Neural progenitor cell (in vitro differentiated cells): Measurements from ENCODE around the gene IYD.

Source experiments
- EZH2 ChIP-seq: fragments of 200-600 bp; sonication (generic); IDR thresholded peaks from 2 replicates; pipeline ENCODE4 v1.6.1; 2017; ENCODE audit warnings: antibody characterized with exemption, mild to moderate bottlenecking, moderate library complexity
- EZH2phosphoT487 ChIP-seq: fragments of 200-600 bp; sonication (generic); IDR thresholded peaks from 2 replicates; pipeline ENCODE4 v1.6.1; 2017; ENCODE audit warnings: antibody characterized with exemption
- TF ChIP-seq, protein P1 (sequence below): fragments of 200-600 bp; sonication (generic); IDR thresholded peaks from 2 replicates; pipeline ENCODE4 v1.5.1; 2017; ENCODE audit warnings: antibody characterized with exemption, mild to moderate bottlenecking

DNA sequence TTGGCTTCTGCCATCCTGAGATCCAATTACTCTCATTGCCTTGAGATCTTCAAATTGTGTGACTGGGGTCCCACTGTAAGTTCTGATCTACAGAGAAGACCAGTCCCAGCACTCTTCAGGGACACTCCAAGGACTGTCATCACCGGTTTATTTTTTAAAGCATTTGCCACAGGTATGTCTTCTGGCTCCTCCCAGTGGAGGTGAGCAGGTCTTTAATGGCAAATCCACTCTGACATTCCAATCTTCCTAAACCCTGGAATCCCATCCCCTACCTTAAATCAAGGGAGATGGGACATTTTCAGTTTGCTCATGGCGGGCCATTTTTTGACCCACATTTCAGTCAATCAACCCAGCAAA lies 35.2 kb upstream of the IYD start:
- TF ChIP-seq, protein P1, sequence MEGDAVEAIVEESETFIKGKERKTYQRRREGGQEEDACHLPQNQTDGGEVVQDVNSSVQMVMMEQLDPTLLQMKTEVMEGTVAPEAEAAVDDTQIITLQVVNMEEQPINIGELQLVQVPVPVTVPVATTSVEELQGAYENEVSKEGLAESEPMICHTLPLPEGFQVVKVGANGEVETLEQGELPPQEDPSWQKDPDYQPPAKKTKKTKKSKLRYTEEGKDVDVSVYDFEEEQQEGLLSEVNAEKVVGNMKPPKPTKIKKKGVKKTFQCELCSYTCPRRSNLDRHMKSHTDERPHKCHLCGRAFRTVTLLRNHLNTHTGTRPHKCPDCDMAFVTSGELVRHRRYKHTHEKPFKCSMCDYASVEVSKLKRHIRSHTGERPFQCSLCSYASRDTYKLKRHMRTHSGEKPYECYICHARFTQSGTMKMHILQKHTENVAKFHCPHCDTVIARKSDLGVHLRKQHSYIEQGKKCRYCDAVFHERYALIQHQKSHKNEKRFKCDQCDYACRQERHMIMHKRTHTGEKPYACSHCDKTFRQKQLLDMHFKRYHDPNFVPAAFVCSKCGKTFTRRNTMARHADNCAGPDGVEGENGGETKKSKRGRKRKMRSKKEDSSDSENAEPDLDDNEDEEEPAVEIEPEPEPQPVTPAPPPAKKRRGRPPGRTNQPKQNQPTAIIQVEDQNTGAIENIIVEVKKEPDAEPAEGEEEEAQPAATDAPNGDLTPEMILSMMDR: no peak
- TF ChIP-seq EZH2 (no peak), EZH2phosphoT487 (no peak)
